IPS-18a (cell line): ENCODE data around the gene ATP8A1.

ENCODE experiments used
- H3K27ac ChIP-seq: one replicate; pipeline ENCODE4 v1.5.1; 2013; ENCODE audit warnings: low read length
- H3K27me3 ChIP-seq: one replicate; pipeline ENCODE4 v1.6.1; 2013; ENCODE audit warnings: mild to moderate bottlenecking, low read length; ENCODE audit not compliant: control insufficient read depth, insufficient read depth
- H3K36me3 ChIP-seq: one replicate; pipeline ENCODE4 v1.6.1; 2013; ENCODE audit warnings: low read depth, low read length; ENCODE audit not compliant: control insufficient read depth
- H3K4me1 ChIP-seq: one replicate; pipeline ENCODE4 v1.6.1; 2013; ENCODE audit warnings: low read depth, low read length; ENCODE audit not compliant: control insufficient read depth
- H3K4me3 ChIP-seq: one replicate; pipeline ENCODE4 v1.5.1; 2013; ENCODE audit warnings: low read length
- H3K9ac ChIP-seq: one replicate; pipeline ENCODE4 v1.6.1; 2013; ENCODE audit warnings: mild to moderate bottlenecking, low read length, moderate library complexity
- H3K9me3 ChIP-seq: one replicate; pipeline ENCODE4 v1.6.1; 2013; ENCODE audit warnings: low read depth, low read length; ENCODE audit not compliant: control insufficient read depth

The ATP8A1 gene

DNA sequence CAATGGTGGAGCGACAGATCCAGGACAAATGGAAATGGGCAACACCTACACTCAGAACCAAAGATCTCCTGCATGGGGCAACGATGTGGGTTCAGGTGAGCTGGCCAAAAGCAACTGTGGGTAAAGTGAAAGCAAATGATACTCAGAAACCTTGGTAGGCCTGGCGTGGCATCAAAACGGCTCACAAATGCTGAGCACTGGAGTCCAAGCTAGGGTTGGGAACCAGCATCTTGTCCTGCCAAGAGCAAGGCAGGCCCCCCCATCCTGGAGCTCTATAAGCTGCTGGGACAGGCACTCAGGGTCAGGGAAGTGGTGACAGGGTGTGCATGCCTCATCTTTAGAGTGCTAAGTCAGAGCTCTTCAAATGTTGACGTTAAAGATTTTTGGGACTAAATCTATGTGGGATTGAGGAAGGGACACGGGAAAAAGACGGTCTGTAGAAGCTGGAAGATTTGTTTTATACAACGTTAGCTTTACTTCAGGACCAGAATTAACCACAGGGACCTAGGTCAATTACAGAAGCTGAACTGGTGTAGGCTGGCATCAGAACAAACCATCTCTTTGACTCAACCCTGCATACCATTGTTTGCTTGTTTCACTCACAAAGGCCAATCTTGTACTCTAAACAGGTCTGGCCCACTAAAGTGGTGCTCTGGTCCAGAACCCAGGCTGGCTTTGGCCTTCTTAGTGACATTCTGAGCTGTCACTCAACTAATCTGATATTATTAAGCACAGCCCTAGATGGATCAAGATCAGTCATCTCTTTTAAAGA is 10.7 kb downstream of the ATP8A1 start:
- Histone ChIP-seq H3K4me3 (no peak overlapping the region), H3K27ac (no peak overlapping the region), H3K4me1 (no peaks in the 10 kb centered on the region), H3K36me3 (no peaks in the 10 kb centered on the region), H3K27me3 (no peaks in the 10 kb centered on the region), H3K9ac (no peak overlapping the region), H3K9me3 (no peaks in the 10 kb centered on the region)

DNA sequence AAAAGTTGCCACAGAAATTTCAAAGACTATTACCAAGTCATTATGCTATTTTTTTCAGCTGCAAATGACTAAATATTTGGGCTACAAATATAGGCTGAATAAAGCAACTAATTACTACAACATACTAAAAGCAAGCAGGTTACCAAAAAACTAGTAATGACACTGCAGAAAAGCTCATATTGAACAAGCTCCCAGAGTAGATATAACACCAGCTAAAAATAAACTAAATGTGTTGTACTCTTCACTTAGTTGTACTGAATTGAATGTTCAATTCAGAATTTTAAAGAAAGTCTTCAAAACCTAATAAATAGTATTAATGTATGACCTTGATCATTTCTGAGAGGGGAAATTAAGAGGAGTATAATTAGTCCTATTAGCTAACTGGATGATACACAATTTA is 12.0 kb downstream of the ATP8A1 start:
- H3K36me3 ChIP-seq, result no peaks in the 10 kb centered on the region
- H3K4me1 ChIP-seq, result no peaks in the 10 kb centered on the region
- no peaks in the 10 kb centered on the region for H3K9me3 ChIP-seq
- no peak overlapping the region for H3K4me3 ChIP-seq
- no peak overlapping the region for H3K9ac ChIP-seq
- no peak overlapping the region for H3K27ac ChIP-seq
- H3K27me3 ChIP-seq, result no peaks in the 10 kb centered on the region

DNA sequence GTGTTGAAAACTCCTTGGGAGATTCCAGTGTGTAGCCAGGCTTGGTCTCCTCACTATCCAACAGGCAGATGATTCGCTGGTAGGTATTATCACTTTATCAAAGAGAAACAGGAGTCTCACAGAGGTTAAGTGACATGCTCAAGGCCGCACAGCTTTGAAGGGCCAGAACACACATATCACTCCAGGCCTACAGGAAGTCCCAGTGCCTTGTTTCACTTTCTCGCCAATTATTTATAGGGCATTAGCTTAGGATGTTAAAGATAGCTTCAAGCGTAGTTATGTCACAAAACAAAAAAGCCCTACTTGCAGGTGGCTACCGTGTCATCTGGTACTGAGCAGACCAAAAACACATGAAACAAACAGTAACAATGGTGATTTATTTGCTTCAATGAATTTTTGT is 13.2 kb downstream of the ATP8A1 start:
- H3K9ac ChIP-seq, result no peak overlapping the region
- no peaks in the 10 kb centered on the region for H3K27me3 ChIP-seq
- H3K4me1 ChIP-seq, result no peaks in the 10 kb centered on the region
- no peaks in the 10 kb centered on the region for H3K9me3 ChIP-seq
- H3K27ac ChIP-seq, result no peak overlapping the region
- H3K36me3 ChIP-seq, result no peaks in the 10 kb centered on the region
- no peak overlapping the region for H3K4me3 ChIP-seq

DNA sequence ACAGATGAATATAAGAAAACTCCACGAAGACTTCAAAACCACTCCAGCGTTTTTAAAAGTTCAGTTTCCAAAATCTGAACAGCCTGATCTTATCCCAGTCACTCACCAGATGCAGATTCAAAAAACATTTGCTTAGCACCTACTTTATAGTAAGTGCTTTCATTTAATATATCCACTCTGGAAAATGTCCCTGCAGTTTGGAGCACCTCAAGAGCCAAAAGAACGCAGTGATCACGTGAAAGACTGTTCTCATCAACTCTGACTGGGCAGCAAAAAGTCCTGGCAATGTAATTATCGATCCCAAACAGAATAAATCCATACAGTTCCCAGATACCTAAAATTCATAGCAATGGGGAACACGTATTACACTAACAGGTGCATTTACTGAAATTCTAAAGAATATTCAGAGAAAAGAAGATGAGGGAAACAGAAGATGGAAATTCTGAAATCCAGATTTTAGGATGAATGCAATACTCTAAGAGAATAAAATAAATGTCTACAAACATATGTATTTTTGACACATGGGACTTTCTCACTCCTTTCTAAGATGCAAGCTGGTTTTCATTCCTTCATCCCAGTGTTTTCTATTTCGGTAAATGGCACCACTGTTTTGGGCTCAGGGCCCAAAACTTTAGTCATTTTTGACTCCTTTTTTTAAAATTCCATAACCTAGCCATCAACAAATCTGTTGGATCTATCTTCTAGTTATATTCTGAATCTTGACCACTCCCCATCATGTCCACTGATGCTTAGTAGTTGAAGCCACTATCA is 13.9 kb downstream of the ATP8A1 start:
- H3K27ac ChIP-seq, result no peak overlapping the region
- no peak overlapping the region for H3K4me3 ChIP-seq
- H3K9me3 ChIP-seq, result no peaks in the 10 kb centered on the region
- H3K4me1 ChIP-seq, result no peaks in the 10 kb centered on the region
- no peaks in the 10 kb centered on the region for H3K36me3 ChIP-seq
- no peak overlapping the region for H3K9ac ChIP-seq
- no peaks in the 10 kb centered on the region for H3K27me3 ChIP-seq

DNA sequence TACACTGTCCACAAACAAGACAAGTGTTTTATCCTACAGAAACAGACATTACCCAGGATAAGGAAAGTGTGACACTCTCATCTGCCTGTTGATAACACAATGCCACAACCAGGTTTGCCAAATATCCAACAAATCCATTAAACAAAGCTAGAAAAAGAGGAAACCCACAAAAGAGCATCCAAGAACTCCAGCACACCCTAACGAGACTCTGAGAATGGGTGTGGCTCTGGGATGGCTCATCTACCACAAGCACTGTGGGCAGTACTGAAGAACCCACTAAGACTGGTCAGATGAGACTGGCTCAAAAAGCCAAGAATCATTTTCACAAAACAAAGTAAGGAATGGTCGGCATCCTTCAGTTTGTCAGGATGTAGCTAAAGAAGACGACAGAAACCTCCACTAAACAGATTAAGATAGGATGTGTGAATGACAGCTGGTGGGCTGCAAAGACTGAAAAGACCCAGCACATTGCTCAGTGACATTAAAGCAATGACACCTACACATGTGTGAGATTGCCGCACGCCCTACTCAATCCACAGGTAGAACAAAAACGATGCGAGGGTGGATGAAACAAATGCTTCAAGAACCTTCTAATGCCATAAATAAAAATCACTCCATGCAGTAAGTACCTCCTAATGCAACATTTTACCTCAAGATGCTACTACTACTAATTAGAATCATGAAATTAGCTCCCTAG is 14.7 kb downstream of the ATP8A1 start:
- Histone ChIP-seq H3K36me3 (no peaks in the 10 kb centered on the region), H3K9me3 (no peaks in the 10 kb centered on the region), H3K4me3 (no peak overlapping the region), H3K9ac (no peak overlapping the region), H3K27me3 (no peaks in the 10 kb centered on the region), H3K27ac (no peak overlapping the region), H3K4me1 (no peaks in the 10 kb centered on the region)

DNA sequence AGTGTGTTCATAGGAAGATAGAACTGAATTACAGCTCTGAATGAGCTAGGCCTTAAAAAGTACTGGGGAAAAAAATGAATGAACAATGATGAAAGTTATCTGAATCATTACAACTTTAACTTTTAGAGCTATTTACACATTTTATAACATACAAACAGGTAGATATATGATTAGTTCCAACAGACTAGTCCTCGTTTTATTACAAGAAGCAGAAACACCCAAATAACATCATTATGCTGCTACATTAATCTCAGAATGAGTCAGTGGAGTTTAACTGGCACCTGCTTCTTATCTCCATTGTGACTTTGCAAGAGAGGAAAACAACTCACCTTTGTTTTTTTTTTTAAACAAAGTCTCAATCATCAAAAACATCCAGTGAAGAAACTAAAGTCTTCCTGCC is 15.2 kb downstream of the ATP8A1 start:
- Histone ChIP-seq H3K4me3 (no peak overlapping the region), H3K9ac (no peak overlapping the region), H3K9me3 (no peaks in the 10 kb centered on the region), H3K27me3 (no peaks in the 10 kb centered on the region), H3K36me3 (no peaks in the 10 kb centered on the region), H3K4me1 (no peaks in the 10 kb centered on the region), H3K27ac (no peak overlapping the region)

DNA sequence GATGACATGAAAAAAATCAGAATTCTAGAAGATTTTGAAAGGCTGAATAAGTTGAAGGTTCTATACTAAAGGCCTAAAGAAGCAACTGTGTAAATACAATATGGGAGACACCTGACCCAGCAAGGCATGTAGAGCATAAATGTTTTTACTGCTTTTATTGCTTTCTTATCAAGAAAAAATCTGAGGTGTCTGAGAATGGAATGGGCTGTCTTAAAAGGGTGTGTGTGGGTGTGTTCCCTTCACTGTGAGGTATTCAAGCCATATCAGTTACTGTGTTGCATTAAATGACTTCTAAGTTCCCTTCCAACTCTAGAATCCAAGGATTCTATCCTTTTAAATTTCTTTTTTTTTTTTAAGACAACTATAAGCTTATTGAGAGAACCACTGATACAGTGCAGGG is 15.7 kb downstream of the ATP8A1 start:
- Histone ChIP-seq H3K9me3 (no peaks in the 10 kb centered on the region), H3K36me3 (no peaks in the 10 kb centered on the region), H3K4me1 (no peaks in the 10 kb centered on the region), H3K27ac (no peak overlapping the region), H3K4me3 (no peak overlapping the region), H3K9ac (no peak overlapping the region), H3K27me3 (no peaks in the 10 kb centered on the region)

DNA sequence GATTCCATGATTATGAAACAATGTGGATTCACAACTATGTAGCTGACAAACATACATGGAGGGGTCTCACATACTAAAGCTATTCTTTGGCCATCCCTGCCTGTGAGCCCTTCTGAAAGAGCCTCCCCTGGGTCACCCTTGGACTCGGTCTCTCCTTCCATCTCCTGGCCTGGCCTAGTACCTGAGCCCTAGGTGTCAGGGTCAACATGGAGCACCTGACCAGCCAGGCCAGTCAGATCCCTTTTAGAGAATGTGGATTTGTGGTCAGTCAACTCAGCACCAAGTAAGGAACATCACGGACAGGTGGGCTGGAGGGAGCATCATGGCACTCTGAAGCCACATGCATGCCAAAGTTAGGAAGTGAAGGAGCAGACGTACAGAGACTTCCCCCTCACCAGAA is 16.3 kb downstream of the ATP8A1 start:
- Histone ChIP-seq H3K27ac (no peak overlapping the region), H3K4me1 (no peaks in the 10 kb centered on the region), H3K27me3 (no peaks in the 10 kb centered on the region), H3K9me3 (no peaks in the 10 kb centered on the region), H3K9ac (no peak overlapping the region), H3K36me3 (no peaks in the 10 kb centered on the region), H3K4me3 (no peak overlapping the region)

DNA sequence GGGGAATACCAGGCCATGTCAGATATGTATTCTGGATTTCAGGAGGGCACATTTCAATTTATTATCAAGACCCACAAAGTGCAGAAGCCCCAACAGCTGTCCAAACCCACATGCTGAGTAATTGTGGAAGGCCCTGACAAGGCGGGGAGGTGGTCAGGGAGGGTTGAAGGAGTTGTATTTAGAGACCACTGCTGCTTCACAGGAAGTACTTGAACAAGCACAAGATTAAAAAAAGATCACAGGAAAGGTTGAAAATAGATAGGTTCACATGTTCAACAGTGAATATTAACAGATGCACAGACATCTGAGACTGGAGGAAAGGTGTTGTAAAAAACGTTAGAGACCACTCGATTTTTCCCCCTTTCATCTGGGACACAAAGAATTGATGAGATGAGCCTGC is 17.9 kb downstream of the ATP8A1 start:
- no peak overlapping the region for H3K4me3 ChIP-seq

DNA sequence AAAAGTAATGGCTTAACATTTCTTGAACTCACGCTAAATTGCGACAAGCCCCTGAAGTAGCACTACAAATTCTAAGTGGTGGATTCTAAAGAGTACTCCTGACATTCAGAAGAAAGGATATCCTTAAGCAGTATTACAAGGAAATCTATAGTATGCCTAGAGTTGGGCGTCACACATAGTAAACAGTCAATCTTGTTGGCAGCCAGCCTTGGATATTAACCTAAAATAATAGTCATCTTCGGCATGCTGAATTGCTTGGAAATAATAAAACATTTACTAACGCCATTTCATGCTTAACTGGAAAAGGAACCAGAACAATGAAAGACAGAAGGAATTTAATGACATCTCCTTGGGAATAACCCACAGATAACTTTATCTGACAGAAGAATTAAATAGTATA is 18.6 kb downstream of the ATP8A1 start:
- H3K36me3 ChIP-seq, result no peaks in the 10 kb centered on the region
- H3K9me3 ChIP-seq, result no peaks in the 10 kb centered on the region
- H3K4me1 ChIP-seq, result no peaks in the 10 kb centered on the region
- no peak overlapping the region for H3K4me3 ChIP-seq
- H3K27ac ChIP-seq, result no peak overlapping the region
- H3K9ac ChIP-seq, result no peak overlapping the region
- H3K27me3 ChIP-seq, result no peaks in the 10 kb centered on the region

More for the DNA sequence above, 17.9 kb downstream of the ATP8A1 start:
- no peaks in the 10 kb centered on the region for H3K9me3 ChIP-seq
- H3K36me3 ChIP-seq, result no peaks in the 10 kb centered on the region
- H3K27me3 ChIP-seq, result no peaks in the 10 kb centered on the region
- H3K4me1 ChIP-seq, result no peaks in the 10 kb centered on the region
- no peak overlapping the region for H3K9ac ChIP-seq
- H3K27ac ChIP-seq, result no peak overlapping the region

DNA sequence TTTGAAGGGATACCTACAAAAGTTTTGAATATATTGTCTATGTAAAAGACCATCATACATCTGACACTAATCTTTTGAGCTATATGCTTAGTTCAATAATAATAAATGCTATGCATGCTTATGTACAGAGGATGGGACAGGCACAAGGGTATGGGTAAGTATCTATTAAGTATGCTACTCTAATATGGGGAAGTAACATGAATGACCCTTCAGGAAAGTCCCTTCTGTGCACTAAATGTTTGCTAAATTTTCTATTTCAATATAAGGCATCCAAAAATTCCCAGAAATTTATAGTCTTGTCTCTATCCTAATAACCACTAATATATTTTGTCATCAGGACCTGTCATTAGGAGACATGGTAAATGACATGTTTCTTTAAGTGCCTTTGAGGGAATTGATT is 19.0 kb downstream of the ATP8A1 start:
- no peaks in the 10 kb centered on the region for H3K9me3 ChIP-seq
- H3K4me1 ChIP-seq, result no peaks in the 10 kb centered on the region
- H3K4me3 ChIP-seq, result no peak overlapping the region
- no peak overlapping the region for H3K27ac ChIP-seq
- H3K27me3 ChIP-seq, result no peaks in the 10 kb centered on the region
- H3K9ac ChIP-seq, result no peak overlapping the region
- H3K36me3 ChIP-seq, result no peaks in the 10 kb centered on the region
